Loucy (cell line): Measurements from ENCODE around the gene KDELR3.

Experiments
- H2AFZ ChIP-seq: fragments of 200-600 bp; sonication (generic); 2 replicates; pipeline ENCODE4 v1.6.0; 2016; ENCODE audit warnings: antibody characterized with exemption, mild to moderate bottlenecking, low read length, moderate library complexity
- H3F3A ChIP-seq: fragments of 200-600 bp; 2 replicates; pipeline ENCODE4 v1.6.0; 2016; ENCODE audit warnings: antibody characterized with exemption, low read depth, mild to moderate bottlenecking
- H3K27me3 ChIP-seq: fragments of 200-600 bp; sonication (generic); 2 replicates; pipeline ENCODE4 v1.6.1; 2014; ENCODE audit warnings: low read length, mild to moderate bottlenecking; ENCODE audit not compliant: insufficient read depth, poor library complexity, severe bottlenecking
- H3K36me3 ChIP-seq: fragments of 200-600 bp; sonication (generic); 2 replicates; pipeline ENCODE4 v1.6.1; 2016; ENCODE audit warnings: low read length; ENCODE audit not compliant: insufficient read depth
- H3K4me1 ChIP-seq: fragments of 200-600 bp; sonication (generic); 2 replicates; pipeline ENCODE4 v1.5.1; 2014; ENCODE audit warnings: low read length, mild to moderate bottlenecking; ENCODE audit not compliant: insufficient read depth, poor library complexity, severe bottlenecking
- H3K4me2 ChIP-seq: fragments of 200-600 bp; sonication (generic); 2 replicates; pipeline ENCODE4 v1.6.0; 2014; ENCODE audit warnings: antibody characterized with exemption, low read length, low read depth, mild to moderate bottlenecking; ENCODE audit not compliant: poor library complexity, severe bottlenecking
- H3K4me3 ChIP-seq: fragments of 200-600 bp; sonication (generic); 2 replicates; pipeline ENCODE4 v1.5.1; 2014; ENCODE audit warnings: low read length, mild to moderate bottlenecking, mixed read lengths; ENCODE audit not compliant: poor library complexity, severe bottlenecking
- H3K79me2 ChIP-seq: fragments of 200-600 bp; sonication (generic); 2 replicates; pipeline ENCODE4 v1.6.1; 2014; ENCODE audit warnings: low read length; ENCODE audit not compliant: insufficient read depth
- H3K9ac ChIP-seq: fragments of 200-600 bp; sonication (generic); 2 replicates; pipeline ENCODE4 v1.6.0; 2014; ENCODE audit warnings: mild to moderate bottlenecking, low read depth, low read length, moderate library complexity; ENCODE audit not compliant: poor library complexity, severe bottlenecking
- H3K9me2 ChIP-seq: fragments of 200-600 bp; sonication (generic); replicated peaks from 2 replicates; pipeline ENCODE4 v1.6.1; 2016; ENCODE audit warnings: low read depth, low read length, mixed read lengths
- H3K9me3 ChIP-seq: fragments of 200-600 bp; sonication (generic); 2 replicates; pipeline ENCODE4 v1.6.1; 2014; ENCODE audit warnings: mild to moderate bottlenecking, antibody characterized with exemption, low read length, low read depth; ENCODE audit not compliant: insufficient read depth
- H4K20me1 ChIP-seq: fragments of 200-600 bp; sonication (generic); 2 replicates; pipeline ENCODE4 v1.6.0; 2014; ENCODE audit warnings: antibody characterized with exemption, low read length, mild to moderate bottlenecking; ENCODE audit not compliant: insufficient read depth, poor library complexity, severe bottlenecking
- EZH2phosphoT487 ChIP-seq: fragments of 200-600 bp; IDR thresholded peaks from 2 replicates; pipeline ENCODE4 v1.6.1; 2018; ENCODE audit warnings: antibody characterized with exemption, mild to moderate bottlenecking, moderate library complexity, borderline replicate concordance
- TF ChIP-seq, protein P1 (sequence below): fragments of 200-600 bp; sonication (generic); conservative IDR thresholded peaks from 2 replicates; pipeline ENCODE4 v1.5.1; 2014; ENCODE audit warnings: mild to moderate bottlenecking, antibody characterized with exemption, low read length

KDELR3 gene

DNA sequence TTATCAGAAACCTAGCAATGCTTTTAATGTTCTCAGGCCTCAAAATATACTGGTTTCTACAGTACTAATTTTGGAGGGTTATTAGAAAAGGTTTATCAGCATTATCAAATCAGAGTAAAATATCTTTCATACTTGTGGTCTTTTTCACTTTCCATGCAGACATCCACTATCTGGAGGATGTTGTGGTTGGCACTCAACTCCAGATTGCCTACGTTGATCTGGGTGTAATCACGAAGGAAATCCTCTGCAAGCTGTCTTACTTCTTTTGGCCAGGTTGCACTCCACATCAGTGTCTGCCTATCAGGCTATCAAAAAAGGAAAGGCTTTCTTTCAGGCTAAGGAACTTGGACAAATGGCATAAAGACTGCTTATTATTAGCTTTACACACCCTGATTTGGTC is 26.6 kb downstream of the KDELR3 start:
- no peak overlapping the region for H3K9ac ChIP-seq
- H3K27me3 ChIP-seq = no peaks in the 10 kb centered on the region
- H3K4me3 ChIP-seq = no peak overlapping the region
- H4K20me1 ChIP-seq = peaks cover 87% of the 10 kb centered on the region
- TF ChIP-seq, protein P1, sequence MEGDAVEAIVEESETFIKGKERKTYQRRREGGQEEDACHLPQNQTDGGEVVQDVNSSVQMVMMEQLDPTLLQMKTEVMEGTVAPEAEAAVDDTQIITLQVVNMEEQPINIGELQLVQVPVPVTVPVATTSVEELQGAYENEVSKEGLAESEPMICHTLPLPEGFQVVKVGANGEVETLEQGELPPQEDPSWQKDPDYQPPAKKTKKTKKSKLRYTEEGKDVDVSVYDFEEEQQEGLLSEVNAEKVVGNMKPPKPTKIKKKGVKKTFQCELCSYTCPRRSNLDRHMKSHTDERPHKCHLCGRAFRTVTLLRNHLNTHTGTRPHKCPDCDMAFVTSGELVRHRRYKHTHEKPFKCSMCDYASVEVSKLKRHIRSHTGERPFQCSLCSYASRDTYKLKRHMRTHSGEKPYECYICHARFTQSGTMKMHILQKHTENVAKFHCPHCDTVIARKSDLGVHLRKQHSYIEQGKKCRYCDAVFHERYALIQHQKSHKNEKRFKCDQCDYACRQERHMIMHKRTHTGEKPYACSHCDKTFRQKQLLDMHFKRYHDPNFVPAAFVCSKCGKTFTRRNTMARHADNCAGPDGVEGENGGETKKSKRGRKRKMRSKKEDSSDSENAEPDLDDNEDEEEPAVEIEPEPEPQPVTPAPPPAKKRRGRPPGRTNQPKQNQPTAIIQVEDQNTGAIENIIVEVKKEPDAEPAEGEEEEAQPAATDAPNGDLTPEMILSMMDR = no peak
- no peak for TF ChIP-seq EZH2phosphoT487
- H3K79me2 ChIP-seq = peaks cover 71% of the 10 kb centered on the region
- H3K9me3 ChIP-seq = no peaks in the 10 kb centered on the region
- no peak overlapping the region for H2AFZ ChIP-seq
- H3K4me1 ChIP-seq = peaks cover 29% of the 10 kb centered on the region
- no peak overlapping the region for H3K4me2 ChIP-seq
- peaks cover 3% of the 10 kb centered on the region for H3F3A ChIP-seq
- H3K9me2 ChIP-seq = no peaks in the 10 kb centered on the region
- H3K36me3 ChIP-seq = peaks cover 96% of the 10 kb centered on the region

DNA sequence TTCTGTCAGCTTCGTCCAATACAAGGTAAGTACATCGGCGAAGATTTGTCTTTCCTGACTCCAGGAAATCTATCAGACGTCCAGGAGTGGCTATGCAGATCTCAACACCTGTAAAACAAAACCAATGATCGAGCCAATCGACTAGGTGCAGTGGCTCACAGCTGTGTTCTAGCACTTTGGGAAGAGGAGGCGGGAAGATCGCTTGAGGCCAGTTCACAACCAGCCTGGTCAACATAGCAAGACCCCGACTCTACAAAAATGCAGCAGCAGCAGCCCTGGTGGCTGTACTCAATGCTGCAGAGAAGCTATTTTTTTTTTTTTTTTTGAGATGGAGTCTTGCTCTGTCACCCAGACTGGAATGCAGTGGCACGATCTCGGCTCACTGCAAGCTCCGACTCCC is 27.0 kb downstream of the KDELR3 start:
- no peaks in the 10 kb centered on the region for H3K9me3 ChIP-seq
- no peaks in the 10 kb centered on the region for H3K9me2 ChIP-seq
- TF ChIP-seq, protein P1 = no peak
- TF ChIP-seq EZH2phosphoT487 = no peak
- H3K4me3 ChIP-seq = no peak overlapping the region
- H3K79me2 ChIP-seq = peaks cover 75% of the 10 kb centered on the region
- H3K4me1 ChIP-seq = peaks cover 31% of the 10 kb centered on the region
- peaks cover 87% of the 10 kb centered on the region for H4K20me1 ChIP-seq
- H2AFZ ChIP-seq = no peak overlapping the region
- peaks cover 3% of the 10 kb centered on the region for H3F3A ChIP-seq
- no peak overlapping the region for H3K9ac ChIP-seq
- H3K36me3 ChIP-seq = peaks cover 96% of the 10 kb centered on the region
- no peaks in the 10 kb centered on the region for H3K27me3 ChIP-seq
- H3K4me2 ChIP-seq = no peak overlapping the region

DNA sequence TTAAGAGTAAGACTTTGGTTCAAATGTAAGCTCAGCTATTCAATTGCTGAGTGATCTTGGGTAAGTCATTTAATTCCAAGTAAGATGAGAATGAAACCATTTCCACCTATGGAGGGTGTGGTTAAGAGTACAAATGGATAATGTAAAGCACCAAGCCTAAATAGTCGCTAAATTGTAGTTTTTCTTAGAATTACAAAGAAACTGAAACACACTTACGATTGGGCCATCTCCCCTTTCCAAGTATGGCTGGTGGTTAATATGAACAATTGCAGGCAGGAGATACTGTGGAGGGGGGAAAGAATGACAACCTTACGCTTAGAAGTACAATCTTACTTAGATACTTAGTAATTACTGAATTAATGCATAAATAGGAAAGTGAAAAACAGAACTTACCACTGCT is 30.0 kb downstream of the KDELR3 start:
- Histone ChIP-seq H4K20me1 (peaks cover 95% of the 10 kb centered on the region), H3K79me2 (peaks cover 98% of the 10 kb centered on the region)

More for the DNA sequence above, 30.0 kb downstream of the KDELR3 start:
- Histone ChIP-seq H3K4me2 (peak overlapping the region; percentile 64), H3K27me3 (no peaks in the 10 kb centered on the region), H3K9ac (no peak overlapping the region), H3K4me3 (no peak overlapping the region), H3F3A (no peaks in the 10 kb centered on the region), H2AFZ (no peak overlapping the region), H3K4me1 (peaks cover 48% of the 10 kb centered on the region), H3K36me3 (peaks cover 84% of the 10 kb centered on the region), H3K9me3 (no peaks in the 10 kb centered on the region), H3K9me2 (no peaks in the 10 kb centered on the region)
- TF ChIP-seq, protein P1 = no peak
- TF ChIP-seq EZH2phosphoT487 = no peak
